ENCODE measurements around the gene NUP188. TPM values are rescaled to one million over a fixed set of nuclear protein-coding genes. Genes with fewer than 3 reads are reported as not detected.
"Not testable (repeated sequence)": the region's sequence is repeated elsewhere in the genome, so short reads cannot be mapped to it uniquely, and the experiment has no call there.

NUP188 gene
- total RNA-seq, 1 donor from 2014 or later, result 47.6 TPM

GRCh38 chr9:129028192-129028966 is 80.9 kb downstream of the NUP188 start, which contains the start of gene SH3GLB2:
Gene SH3GLB2, minus strand, starts transcription at chr9:129028331. Its CDS starts 177 bp downstream, at chr9:129028154.
- DNase-seq, result peak; percentile 98

GRCh38 chr9:129030191-129030590 is 82.7 kb downstream of the NUP188 start:
- DNase-seq, result no peak

- DNase-seq, result no peak
These were observed 84.0 kb downstream of the NUP188 start for GRCh38 chr9:129031514-129031913.

GRCh38 chr9:129032541-129033159 is 85.2 kb downstream of the NUP188 start:
- DNase-seq, result no peak

GRCh38 chr9:129033216-129033615 is 85.7 kb downstream of the NUP188 start:
- no peak for DNase-seq

- not testable (repeated sequence) for DNase-seq
These were observed 88.3 kb downstream of the NUP188 start for GRCh38 chr9:129035838-129036237.

GRCh38 chr9:129036241-129036922 is 88.9 kb downstream of the NUP188 start, which contains the start of gene MIGA2:
Gene MIGA2, plus strand, starts transcription at chr9:129036626. Its CDS starts 3,969 bp downstream, at chr9:129040595.
- peak; percentile 100 for DNase-seq

GRCh38 chr9:129036923-129037766 is 89.6 kb downstream of the NUP188 start:
- DNase-seq, result no peak

- DNase-seq, result no peak
These were observed 90.2 kb downstream of the NUP188 start for GRCh38 chr9:129037767-129038098.

- no peak for DNase-seq
These were observed 90.8 kb downstream of the NUP188 start for GRCh38 chr9:129038109-129038852.

- DNase-seq, result no peak
These were observed 92.7 kb downstream of the NUP188 start for GRCh38 chr9:129040113-129040643.

- DNase-seq, result no peak
These were observed 94.5 kb downstream of the NUP188 start for GRCh38 chr9:129042016-129042415.

- DNase-seq, result no peak
These were observed 105.1 kb downstream of the NUP188 start for GRCh38 chr9:129052592-129052991.

GRCh38 chr9:129053020-129053419 is 105.5 kb downstream of the NUP188 start:
- DNase-seq, result no peak

- DNase-seq, result no peak
These were observed 106.8 kb downstream of the NUP188 start for GRCh38 chr9:129054163-129054851.

Other genes starting within 250 kb of the NUP188 start
- gene PKN3, start 245.2 kb upstream of the NUP188 start, total RNA-seq, result 5.9 TPM
- 4.1 TPM for gene ZDHHC12, start 223.6 kb upstream of the NUP188 start, total RNA-seq
- gene ZER1, start 175.8 kb upstream of the NUP188 start, total RNA-seq, result 56.1 TPM
- gene TBC1D13, start 160.4 kb upstream of the NUP188 start, total RNA-seq, result 22.9 TPM
- 30.7 TPM for gene ENDOG, start 129.2 kb upstream of the NUP188 start, total RNA-seq
- 17.1 TPM for gene SPOUT1, start 117.9 kb upstream of the NUP188 start, total RNA-seq
- gene KYAT1, start 65.7 kb upstream of the NUP188 start, total RNA-seq, result 7.3 TPM
- gene LRRC8A, start 65.6 kb upstream of the NUP188 start, total RNA-seq, result 25.8 TPM
- gene PHYHD1, start 26.7 kb upstream of the NUP188 start, total RNA-seq, result 26.0 TPM
- 9.5 TPM for gene DOLK, start 96 bp upstream of the NUP188 start, total RNA-seq
- gene SH3GLB2, start 80.6 kb downstream of the NUP188 start, total RNA-seq, result 67.9 TPM
- gene MIGA2, start 88.9 kb downstream of the NUP188 start, total RNA-seq, result 25.2 TPM
- gene DOLPP1, start 133.4 kb downstream of the NUP188 start, total RNA-seq, result 9.9 TPM
- 51.5 TPM for gene CRAT, start 163.1 kb downstream of the NUP188 start, total RNA-seq
- 92.3 TPM for gene PTPA, start 163.7 kb downstream of the NUP188 start, total RNA-seq
- 10.4 TPM for gene IER5L, start 230.6 kb downstream of the NUP188 start, total RNA-seq

Measured in tongue (tissue), 2 donors.